Heart left ventricle (tissue), 13 donors: ENCODE data around the gene PUS3.

ENCODE experiments used
- CTCF ChIP-seq, 12 donors: fragments of 200-600 bp; sonication (generic) in 4 of 12; IDR thresholded peaks; one replicate each; pipeline versions ENCODE4 v1.5.0 to v1.8.0; 2018 to 2022; ENCODE audit warnings: antibody characterized with exemption in 12 of 12, mild to moderate bottlenecking in 5 of 12
- POLR2A ChIP-seq, 2 donors: fragments of 450-650 bp; IDR thresholded peaks; one replicate each; pipeline ENCODE4 v1.6.1; 2017; ENCODE audit warnings: antibody characterized with exemption in 2 of 2, mild to moderate bottlenecking in 2 of 2, moderate library complexity in 2 of 2
- donor health status: ischemic (EF 13 %, LVEDD 7.1; RV severe dilation, severe dysfunction).
- donor health status: DM: no; HTN: yes; CAD: no.
- donor health status: DM: no; HTN: no; CAD: no.
- donor health status: ischemic (EF 25% LVEDD 6.9; RV normal size, moderate dysfunction).
- donor health status: ischemic (EF 25% LVEDD 5.7; RV mildly dilated, moderate dysfunction).
- donor health status: ischemic (EF 35%, LVEDD 5.7; RV mildly dilated, moderate dysfunction).
- donor health status: nonischemic (EF 11% LVEDD 7.7; RV severe dilation, severe dysfunction).
- donor health status: DM: yes; HTN: yes; CAD: no.
- donor health status: PGD.
- donor health status: ischemic (EF 29% LVEDD 5.4; RV normal size, mild dysfunction).
- donor health status: nonischemic (EF 23%, LVEDD 6.1; RV moderate dilation, normal function).

- TF ChIP-seq CTCF (IDR thresholded peaks at IDR 0.05) (no peak), POLR2A (IDR thresholded peaks at IDR 0.05) (no peak)
Observed at GRCh38 chr11:125946712-125947418, 43.9 kb upstream of the PUS3 start.
